Medulla oblongata (tissue), 1 donor: ENCODE results near the gene BMP8B.

ENCODE experiments used
- DNase-seq: peaks from one replicate; pipeline ENCODE4 v3.0.0-alpha.2; 2015; ENCODE audit errors: extremely low spot score

The BMP8B gene

GRCh38 chr1:39759436-39759726, 29.3 kb downstream of the BMP8B start:
- no peak for DNase-seq

- no peak for DNase-seq
Measured at GRCh38 chr1:39758556-39759435, 29.9 kb downstream of the BMP8B start.

GRCh38 chr1:39757501-39757900, 31.2 kb downstream of the BMP8B start:
- DNase-seq, result no peak

- no peak for DNase-seq
Measured at GRCh38 chr1:39755965-39756659, 32.6 kb downstream of the BMP8B start.

DNA sequence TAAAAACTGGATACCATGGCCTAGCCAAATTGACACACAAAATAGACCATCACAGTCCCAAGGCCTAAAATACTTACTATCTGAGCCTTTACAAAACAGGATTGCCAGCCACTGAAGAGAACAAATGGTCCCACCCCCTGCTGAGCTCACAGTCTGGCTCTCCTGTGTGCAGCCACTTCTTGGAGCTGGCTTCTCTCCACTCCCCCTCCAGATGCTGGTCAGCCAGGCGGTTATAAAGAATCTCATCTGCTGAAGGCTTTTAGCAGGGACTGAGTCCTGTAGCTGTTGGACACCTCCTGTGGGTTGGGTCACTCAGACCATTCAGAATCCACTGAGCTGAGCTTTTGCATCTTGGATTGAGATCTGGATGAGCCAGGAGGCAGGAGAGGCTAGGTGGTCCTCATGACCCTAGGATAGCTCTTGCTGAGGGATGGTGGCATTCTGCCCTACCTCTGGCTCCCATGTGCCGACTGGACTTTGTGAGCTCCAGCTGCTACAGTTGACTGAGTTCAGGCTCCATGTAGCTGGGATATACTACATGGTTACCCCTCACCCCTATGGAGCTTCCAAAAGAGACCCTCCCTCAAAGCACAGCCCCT, 33.7 kb downstream of the BMP8B start:
- DNase-seq, result no peak

GRCh38 chr1:39754026-39754570, 34.6 kb downstream of the BMP8B start:
- DNase-seq, result no peak

- DNase-seq, result no peak
Measured at GRCh38 chr1:39753132-39754025, 35.3 kb downstream of the BMP8B start.

DNA sequence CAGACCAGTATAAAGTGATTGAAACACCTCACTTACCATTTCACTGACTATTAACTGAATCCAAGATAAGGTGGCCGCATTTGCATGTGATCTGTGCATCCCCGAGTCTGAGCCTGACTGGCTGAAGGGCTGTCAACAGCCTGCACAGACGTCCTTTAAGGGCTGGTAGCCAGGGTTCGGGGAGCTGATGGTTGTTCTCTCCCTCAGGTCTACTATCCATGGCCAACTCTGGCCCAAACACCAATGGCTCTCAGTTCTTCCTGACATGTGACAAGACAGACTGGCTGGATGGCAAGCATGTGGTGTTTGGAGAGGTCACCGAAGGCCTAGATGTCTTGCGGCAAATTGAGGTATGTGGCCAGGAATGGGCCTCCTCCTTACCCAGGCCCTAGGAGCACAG, 36.0 kb downstream of the BMP8B start:
- DNase-seq, result no peak

DNA sequence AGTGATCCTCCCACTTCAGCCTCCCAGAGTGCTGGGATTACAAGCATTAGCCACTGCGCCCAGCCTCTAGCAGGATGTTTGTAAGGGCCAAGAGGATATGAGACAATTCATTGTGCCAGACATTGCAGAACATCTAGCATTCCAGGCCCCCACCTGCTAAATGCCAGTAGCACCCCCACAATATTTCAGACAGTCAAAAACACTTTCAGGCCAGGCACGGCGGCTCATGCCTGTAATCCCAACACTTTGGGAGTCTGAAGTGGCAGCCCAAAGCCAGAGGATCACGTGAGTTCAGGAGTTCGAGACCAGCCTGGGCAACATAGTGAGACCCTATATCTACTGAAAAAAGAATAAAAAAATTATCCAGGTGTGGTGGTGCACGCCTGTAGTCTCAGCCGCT, 37.1 kb downstream of the BMP8B start:
- DNase-seq, result no peak

DNA sequence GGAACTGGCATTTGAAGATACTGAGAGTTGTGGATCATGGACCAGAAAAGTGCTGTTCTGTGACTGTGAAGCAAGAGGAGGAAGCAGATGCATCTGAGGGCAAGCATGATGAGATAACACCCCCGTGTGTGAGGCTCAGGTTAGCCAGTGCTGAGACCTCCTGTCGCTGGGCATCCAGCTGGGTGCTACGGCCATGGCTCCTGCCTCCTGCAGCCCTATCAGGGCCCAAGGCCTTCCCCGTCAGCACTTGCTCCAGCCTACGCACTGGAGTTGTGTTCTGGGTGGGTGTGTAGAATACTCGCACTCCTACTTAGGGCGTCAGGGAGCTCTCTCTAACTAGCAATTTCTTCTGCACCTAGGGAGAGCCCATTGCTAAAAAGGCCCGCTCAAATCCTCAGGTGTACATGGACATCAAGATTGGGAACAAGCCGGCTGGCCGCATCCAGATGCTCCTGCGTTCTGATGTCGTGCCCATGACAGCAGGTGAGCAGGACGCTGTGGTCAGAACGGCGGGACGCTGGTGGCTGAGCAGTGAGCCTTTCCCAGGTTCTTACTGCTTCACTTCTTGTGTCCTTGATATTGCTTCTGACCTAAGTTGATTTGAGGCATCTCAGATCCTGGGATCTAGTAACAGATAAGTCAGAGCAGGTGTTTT, 43.5 kb downstream of the BMP8B start:
- no peak for DNase-seq

- peak; percentile 94 for DNase-seq
Measured at GRCh38 chr1:39738622-39739366, 49.9 kb downstream of the BMP8B start, which contains the start of gene PPIE. TSS of gene PPIE (plus strand) at chr1:39738882. CDS start at chr1:39738901, 19 bp downstream.

DNA sequence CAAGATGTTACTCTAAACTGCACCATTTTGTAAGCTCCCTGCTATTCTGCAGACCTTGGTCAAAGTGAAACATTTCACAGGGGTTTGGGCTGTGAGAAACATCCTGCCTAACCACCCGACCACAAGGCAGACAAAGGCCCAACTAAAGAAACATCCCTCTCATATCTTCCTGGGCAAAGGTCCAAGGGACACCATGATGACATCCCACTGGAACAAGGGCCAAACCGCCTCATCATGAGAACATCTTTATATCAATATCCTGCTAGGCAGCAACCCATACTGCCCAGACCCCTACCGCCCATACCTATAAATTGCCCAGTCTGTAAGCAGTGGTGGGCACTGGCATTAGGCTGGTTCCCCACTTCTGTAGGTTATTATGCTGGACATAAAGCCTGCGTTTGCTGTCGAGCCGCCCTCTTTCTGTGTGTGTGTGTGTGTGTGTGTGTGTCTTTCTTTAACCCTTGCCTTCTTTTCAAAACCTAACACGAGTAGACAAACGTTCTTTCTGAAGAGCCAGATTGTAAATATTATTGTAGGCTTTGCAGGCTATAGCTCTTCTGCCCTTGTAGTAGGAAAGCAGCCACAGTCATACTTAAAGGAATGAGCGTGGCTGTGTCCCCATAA, 51.0 kb downstream of the BMP8B start:
- no peak for DNase-seq

DNA sequence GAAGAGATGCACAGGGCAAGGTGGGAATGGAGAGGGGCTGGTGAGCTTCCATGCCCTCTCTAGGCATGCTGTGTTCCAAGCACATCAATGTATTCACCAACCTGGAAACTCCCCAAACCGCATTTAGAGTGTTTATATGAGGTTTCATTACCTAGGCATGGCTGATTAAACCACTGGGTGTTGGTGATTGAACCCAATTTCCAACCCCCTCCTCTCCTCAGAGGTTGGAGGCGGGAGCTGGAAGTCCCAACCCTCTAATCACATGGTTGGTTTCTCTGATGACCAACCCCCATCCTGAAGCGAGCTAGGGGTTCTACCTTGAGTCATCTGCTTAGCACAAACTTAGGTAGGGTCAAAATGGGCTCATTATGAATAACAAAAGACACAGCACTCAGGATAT, 52.9 kb downstream of the BMP8B start:
- no peak for DNase-seq

- DNase-seq, result peak; percentile 9
Measured at GRCh38 chr1:39733161-39733560, 55.5 kb downstream of the BMP8B start.

DNA sequence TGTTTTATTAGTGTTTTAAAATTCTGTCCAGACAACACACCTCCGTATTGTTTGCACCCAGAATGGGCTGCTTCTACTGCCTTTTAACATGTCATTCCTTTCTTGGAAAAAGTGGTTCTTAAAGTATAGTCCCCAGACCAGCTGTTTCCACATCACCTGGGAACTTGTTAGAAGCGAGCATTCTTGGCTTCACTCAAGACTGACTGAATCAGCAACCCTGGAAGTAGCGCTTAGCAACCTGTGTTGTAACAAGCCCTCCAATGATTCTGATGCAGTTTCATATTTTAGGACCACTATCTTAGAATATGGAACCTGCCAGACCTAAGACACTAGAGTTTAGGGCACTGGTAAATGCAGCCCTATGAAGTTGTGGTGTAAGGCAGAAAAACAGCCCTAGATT, 55.9 kb downstream of the BMP8B start:
- no peak for DNase-seq

DNA sequence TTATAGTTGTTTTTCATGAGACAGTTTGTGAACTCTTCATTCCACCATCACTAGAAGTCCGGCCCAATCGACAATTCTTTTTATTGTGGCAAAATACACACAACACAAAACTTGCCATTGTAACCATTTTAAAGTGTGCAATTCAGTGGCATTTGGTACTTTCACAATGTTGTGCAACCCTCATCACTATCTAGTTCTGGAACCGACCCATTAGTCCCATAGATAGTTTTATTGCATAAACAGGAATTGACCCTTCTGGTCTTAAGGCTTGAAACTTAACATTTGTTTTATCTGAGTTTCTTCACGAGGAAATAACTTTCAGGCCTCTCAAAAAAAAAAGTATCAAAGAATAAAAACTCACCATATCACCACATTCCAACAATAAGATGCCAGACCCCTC, 58.8 kb downstream of the BMP8B start:
- DNase-seq, result no peak

- DNase-seq, result peak; percentile 9
Measured at GRCh38 chr1:39729030-39729429, 59.6 kb downstream of the BMP8B start.

DNA sequence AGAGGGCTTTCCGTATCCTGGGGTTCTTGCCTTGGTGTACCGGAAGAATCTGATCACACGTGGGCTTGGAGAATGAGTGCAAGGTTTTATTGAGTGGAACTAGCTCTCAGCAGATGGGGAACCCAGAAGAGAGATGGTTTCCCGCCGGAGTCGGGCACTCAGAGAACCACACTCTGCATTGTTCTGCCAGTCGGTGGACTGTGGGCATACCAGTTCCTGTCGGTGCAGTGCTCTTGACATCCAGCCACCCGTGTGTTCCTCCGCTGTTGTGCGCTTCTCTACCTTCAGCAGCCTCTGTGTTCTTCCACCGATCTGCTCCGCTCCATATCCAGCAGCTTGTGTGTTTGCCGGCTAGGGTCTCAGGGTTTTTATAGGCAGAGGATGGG, 60.7 kb downstream of the BMP8B start:
- no peak for DNase-seq

GRCh38 chr1:39727221-39727931, 61.3 kb downstream of the BMP8B start:
- DNase-seq, result no peak
